Ascending aorta (tissue), 2 donors: Measurements from ENCODE around the gene YPEL3. TPM values are rescaled to one million over a fixed set of nuclear protein-coding genes. Genes with fewer than 3 reads are reported as not detected.

Experiments
- DNase-seq, 2 donors: peaks; one replicate each; pipeline ENCODE4 v3.0.0-alpha.2; 2019; ENCODE audit warnings: low spot score in 2 of 2
- H3K27ac ChIP-seq, 2 donors: fragments of 200-600 bp; sonication (generic); one replicate each; pipeline ENCODE4 v1.5.1; 2016 to 2017; ENCODE audit warnings: mild to moderate bottlenecking in 1 of 2
- H3K27me3 ChIP-seq: fragments of 200-600 bp; sonication (generic); one replicate; pipeline ENCODE4 v1.5.1; 2017
- H3K36me3 ChIP-seq, 2 donors: fragments of 200-600 bp; sonication (generic); one replicate each; pipeline ENCODE4 v1.5.1; 2016
- H3K4me1 ChIP-seq, 2 donors: fragments of 200-600 bp; sonication (generic); one replicate each; pipeline ENCODE4 v1.5.1; 2016 to 2017; ENCODE audit warnings: mild to moderate bottlenecking in 1 of 2
- H3K4me3 ChIP-seq, 2 donors: fragments of 200-600 bp; sonication (generic); one replicate each; pipeline ENCODE4 v1.5.1; 2016 to 2017; ENCODE audit warnings: mild to moderate bottlenecking in 1 of 2
- H3K9me3 ChIP-seq, 2 donors: fragments of 200-600 bp; sonication (generic); one replicate each; pipeline ENCODE4 v1.5.1; 2016
- CTCF ChIP-seq, 3 experiments: fragments of 200-600 bp in 2 of 3; fragments of 450-650 bp in 1 of 3; sonication (generic) in 2 of 3; IDR thresholded peaks; one replicate each; pipeline ENCODE4 v1.5.1; 2016 to 2019; ENCODE audit warnings: antibody characterized with exemption in 3 of 3, mild to moderate bottlenecking in 1 of 3, moderate library complexity in 1 of 3
- intact Hi-C: fragments of 100-400 bp; cut with DNase I; formaldehyde crosslinking; loops from one replicate; pipeline ENCODE4 v1.15.1; 2023
- total RNA-seq: library from RNA; depleted of rRNA; stranded (reverse); fragments of >200 nt; gene quantifications from one replicate; pipeline ENCODE4 v1.1.0, GENCODE V29; 2016

The YPEL3 gene
- total RNA-seq, 1 donor from 2014 or later = 98.6 TPM

- no peak for DNase-seq
- intact Hi-C loops = loop anchor here (1.0 to 10.0 kb wide), 9 partner anchors 9 to 589 kb away; partner anchors contain the start of genes FBRS, MAPK3, MAZ and MVP
- H3K27ac ChIP-seq = peak overlapping the region; percentile 97 to 99
- peak overlapping the region; percentile 92 for H3K4me3 ChIP-seq
- TF ChIP-seq CTCF (IDR thresholded peaks at IDR 0.05) = no peak
- no peaks in the 10 kb centered on the region for H3K27me3 ChIP-seq
- peaks cover 22 to 51% of the 10 kb centered on the region in 2 donors for H3K4me1 ChIP-seq
- H3K36me3 ChIP-seq = peaks cover 39 to 42% of the 10 kb centered on the region in 2 donors
- no peaks in the 10 kb centered on the region for H3K9me3 ChIP-seq
Measured at GRCh38 chr16:30065943-30066760, 29.9 kb downstream of the YPEL3 start.

- H3K27me3 ChIP-seq = no peaks in the 10 kb centered on the region
- H3K4me1 ChIP-seq = peaks cover 22 to 51% of the 10 kb centered on the region in 2 donors
- H3K9me3 ChIP-seq = no peaks in the 10 kb centered on the region
- peaks cover 31 to 33% of the 10 kb centered on the region in 2 donors for H3K36me3 ChIP-seq
- H3K27ac ChIP-seq = peak within 1 kb of the TSS; percentile 97 to 99
- DNase-seq = peak; percentile 93 to 99
- intact Hi-C loops = loop anchor here (1.0 to 10.0 kb wide), 9 partner anchors 10 to 589 kb away; partner anchors contain the start of genes FBRS, MAPK3, MAZ and MVP
- no peak for TF ChIP-seq CTCF (IDR thresholded peaks at IDR 0.05)
- peak within 1 kb of the TSS; percentile 92 for H3K4me3 ChIP-seq
Measured at GRCh38 chr16:30065102-30065942, 30.7 kb downstream of the YPEL3 start, which contains the start of gene ALDOA. ALDOA (plus strand) TSS chr16:30065760; CDS start chr16:30066898, 1,138 bp downstream.

GRCh38 chr16:30064729-30065101 lies 31.3 kb downstream of the YPEL3 start:
- intact Hi-C loops = loop anchor here (1.0 to 10.0 kb wide), 9 partner anchors 11 to 590 kb away; partner anchors contain the start of genes FBRS, MAPK3, MAZ and MVP
- DNase-seq = no peak
- Histone ChIP-seq H3K4me1 (peaks cover 22 to 45% of the 10 kb centered on the region in 2 donors), H3K9me3 (no peaks in the 10 kb centered on the region), H3K4me3 (peak overlapping the region; percentile 66 to 92), H3K36me3 (peaks cover 25 to 27% of the 10 kb centered on the region in 2 donors), H3K27me3 (no peaks in the 10 kb centered on the region), H3K27ac (peak overlapping the region; percentile 97 to 99)
- no peak for TF ChIP-seq CTCF (IDR thresholded peaks at IDR 0.05)

- Histone ChIP-seq H3K9me3 (no peaks in the 10 kb centered on the region), H3K27ac (peak overlapping the region; percentile 97 to 99), H3K27me3 (no peaks in the 10 kb centered on the region), H3K36me3 (peaks cover 19 to 21% of the 10 kb centered on the region in 2 donors), H3K4me1 (peaks cover 22 to 39% of the 10 kb centered on the region in 2 donors), H3K4me3 (peak overlapping the region; percentile 66 to 92)
- peak; percentile 62 to 91 for DNase-seq
- intact Hi-C loops = loop anchor here (2.0 to 10.0 kb wide), 2 partner anchors 307 to 591 kb away; partner anchors contain the start of genes FBRS, PRR14 and TBC1D10B
- TF ChIP-seq CTCF (IDR thresholded peaks at IDR 0.05) = peak; percentile 23 to 61 (median 29)
Measured at GRCh38 chr16:30063893-30064728, 31.9 kb downstream of the YPEL3 start.
